Central memory CD4-positive, alpha-beta T cell (primary cell): ENCODE data around the gene TNS1.

Experiments
- DNase-seq: peaks from one replicate; pipeline ENCODE4 v3.0.0; 2022

TNS1 gene

DNA sequence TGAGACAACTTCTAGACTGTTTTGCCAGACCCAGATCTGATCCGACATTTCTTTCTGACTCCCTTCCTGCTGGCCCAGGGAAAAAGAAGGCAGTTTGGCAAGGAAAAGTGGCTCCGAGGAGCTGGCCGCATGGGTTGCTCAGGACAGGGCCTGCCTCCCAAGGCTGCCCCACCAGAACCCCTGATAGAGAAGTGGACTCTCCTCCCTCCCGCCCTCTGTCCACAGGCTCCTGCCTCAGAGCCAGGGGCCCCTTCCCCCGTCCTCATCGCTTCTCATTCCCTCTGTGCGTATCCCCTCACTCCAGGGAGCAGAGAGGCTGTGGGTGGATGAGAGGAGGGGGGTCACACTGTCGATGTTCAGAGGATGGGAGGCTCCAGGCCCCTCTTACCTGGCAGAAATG is 110.2 kb downstream of the TNS1 start:
- no peak for DNase-seq

DNA sequence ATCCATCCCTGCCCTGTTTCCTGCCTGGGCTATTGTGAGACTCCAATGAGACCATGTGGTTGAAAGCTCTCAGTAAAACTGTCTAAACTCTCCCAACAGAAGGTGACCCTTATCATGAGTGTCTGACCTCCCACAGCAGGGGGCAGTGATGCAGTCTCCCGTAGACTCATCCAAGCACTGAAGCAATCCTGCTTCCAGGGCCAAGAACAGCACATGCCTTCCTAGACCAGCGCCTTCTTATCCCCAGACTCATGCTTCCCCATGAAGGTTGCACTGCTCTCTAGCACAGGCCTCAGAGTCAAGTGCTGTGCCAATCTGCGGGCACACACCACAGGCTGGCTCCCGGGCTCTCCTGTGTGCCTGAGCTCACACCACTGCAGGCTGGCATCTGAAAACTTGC is 112.3 kb downstream of the TNS1 start:
- no peak for DNase-seq

DNA sequence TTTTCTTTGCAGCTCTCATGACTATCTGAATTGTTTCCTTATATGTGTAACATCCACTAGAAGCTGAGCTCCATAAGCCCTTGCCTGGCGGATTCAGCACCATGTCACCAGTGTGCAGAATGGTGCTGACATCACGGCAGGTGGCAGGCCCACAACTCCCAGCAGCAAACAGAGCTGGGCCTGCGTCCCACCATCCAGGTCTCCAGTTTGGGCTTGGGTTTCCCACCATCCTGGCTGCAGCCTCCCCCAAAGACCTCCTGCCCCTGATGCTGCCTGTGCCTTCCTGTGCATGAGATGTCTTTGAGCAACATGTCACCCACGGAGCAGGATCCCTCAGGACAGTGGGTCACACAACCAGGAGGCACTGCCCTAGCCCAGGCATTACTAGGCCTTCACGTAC is 113.1 kb downstream of the TNS1 start:
- DNase-seq, result no peak

DNA sequence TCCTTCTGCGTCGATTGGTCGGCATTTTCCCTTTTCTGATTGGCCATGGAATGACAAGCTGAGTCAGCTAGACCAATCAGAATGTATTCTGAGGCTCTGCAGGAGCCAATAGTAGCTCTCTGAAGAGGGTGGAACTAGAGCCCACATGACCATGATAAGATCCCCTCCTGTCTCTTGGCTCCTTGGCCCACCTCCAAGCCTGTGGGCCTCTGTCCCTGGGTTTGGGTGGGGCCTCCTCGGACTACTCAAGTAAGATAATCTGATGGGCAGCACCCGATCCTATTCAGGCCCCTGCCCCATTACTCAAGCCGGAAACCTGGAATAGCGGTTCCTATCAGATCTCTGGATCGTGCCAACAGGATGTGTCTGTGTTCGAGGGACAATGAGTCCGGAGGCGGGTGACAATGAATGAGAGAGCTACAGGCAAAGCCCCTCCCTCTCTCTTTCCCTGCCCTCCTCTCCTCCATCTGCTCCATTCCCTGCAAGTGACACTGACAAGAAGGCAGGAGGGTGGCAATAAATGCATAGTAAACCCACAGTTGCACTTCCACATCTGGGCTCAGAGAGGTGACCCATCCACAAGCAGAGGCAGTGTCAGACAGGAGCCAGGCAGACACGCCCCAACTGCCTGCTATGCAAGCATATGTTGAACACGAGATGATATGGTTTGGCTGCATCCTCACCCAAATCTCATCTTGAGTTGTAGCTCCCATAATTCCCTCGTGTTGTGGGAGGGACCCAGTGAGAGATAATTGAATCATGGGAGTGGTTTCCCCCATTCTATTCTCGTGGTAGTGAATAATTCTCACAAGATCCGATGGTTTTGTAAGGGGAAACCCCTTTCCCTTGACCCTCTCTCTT is 114.7 kb downstream of the TNS1 start:
- DNase-seq, result no peak

DNA sequence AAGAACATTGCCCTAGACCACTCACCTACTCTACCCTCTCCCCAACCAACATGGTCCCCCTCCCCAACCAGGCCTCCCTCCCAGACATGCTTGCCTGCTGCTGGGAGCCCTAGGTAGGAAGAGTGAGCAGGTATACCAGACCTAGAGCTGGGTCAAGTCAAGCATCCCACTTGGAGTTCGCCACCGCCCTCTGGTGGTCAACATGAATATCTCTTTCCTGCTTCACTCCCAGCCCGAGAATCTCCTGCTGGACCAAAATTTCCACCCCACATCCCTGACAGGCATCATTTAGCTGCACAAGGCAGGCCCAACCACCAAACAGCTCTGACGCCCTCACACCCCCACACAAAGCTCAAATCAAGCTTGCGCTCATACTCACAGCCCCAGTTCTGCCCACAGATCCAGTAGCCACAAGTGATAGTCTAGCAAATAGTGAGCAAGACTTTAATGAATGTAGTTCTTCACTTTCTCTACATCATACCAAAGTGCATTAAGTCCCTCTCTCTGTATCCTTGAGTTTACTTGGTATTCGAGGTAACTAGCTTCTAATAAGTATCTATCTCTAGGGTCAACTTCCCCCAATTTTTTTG is 116.0 kb downstream of the TNS1 start:
- peak; percentile 37 for DNase-seq

DNA sequence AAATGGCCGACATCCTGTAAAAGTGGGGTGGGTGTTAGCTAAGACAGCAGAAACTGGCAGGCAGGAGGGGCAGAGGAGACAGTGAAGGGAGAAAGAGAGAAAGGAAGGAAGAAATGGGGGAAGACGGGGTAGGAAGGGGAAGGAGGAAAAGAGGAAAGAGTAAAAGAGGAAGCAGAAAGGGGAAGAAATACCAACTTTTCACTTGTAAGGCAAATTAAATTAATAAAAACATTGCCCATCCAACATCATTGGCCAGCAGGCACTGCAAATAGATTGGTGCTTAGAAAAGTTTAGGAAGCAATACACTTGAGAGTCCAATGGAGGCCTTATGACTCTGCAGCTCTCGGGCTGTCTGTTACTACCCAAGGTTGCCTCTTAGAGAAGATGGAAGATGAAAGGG is 116.7 kb downstream of the TNS1 start:
- no peak for DNase-seq

DNA sequence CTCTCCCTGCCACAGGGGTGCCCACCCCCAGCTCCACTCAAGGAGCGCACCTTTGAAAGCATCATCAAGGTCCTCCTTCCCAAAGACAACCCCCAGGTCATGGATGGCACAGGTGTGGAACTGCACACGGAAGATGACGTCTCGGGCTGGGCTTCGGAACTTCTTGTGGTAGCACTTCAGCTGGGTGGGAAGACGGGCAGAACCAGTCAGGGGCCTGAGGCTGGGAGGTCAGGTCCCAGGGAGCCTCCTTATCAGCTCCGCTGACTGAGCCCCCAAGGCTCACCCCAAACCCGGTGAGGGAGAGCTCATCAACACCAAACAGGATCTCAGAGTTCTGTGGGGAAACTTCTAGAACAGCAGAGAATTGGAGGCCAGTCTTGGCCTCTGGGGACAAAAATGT is 117.8 kb downstream of the TNS1 start:
- no peak for DNase-seq

DNA sequence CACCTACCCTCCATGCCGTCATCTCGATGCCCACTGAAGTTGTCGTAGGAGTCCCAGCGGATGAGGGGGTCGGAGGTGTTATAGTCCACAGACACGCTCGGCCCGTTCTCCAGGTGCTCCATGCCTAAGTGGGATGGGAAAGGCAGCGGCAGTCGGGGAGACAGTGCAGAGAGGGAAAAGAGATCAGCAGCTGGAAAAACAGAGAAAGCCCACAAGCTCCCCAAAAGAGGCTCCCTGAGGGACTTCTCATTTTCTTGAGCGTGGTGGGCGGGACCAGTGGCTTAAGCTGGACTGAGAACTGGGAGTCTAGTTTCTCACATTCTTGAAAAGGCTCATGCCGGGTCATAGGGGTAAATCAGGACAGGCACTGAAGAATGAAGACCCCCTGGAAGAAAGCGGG is 121.9 kb downstream of the TNS1 start:
- no peak for DNase-seq

DNA sequence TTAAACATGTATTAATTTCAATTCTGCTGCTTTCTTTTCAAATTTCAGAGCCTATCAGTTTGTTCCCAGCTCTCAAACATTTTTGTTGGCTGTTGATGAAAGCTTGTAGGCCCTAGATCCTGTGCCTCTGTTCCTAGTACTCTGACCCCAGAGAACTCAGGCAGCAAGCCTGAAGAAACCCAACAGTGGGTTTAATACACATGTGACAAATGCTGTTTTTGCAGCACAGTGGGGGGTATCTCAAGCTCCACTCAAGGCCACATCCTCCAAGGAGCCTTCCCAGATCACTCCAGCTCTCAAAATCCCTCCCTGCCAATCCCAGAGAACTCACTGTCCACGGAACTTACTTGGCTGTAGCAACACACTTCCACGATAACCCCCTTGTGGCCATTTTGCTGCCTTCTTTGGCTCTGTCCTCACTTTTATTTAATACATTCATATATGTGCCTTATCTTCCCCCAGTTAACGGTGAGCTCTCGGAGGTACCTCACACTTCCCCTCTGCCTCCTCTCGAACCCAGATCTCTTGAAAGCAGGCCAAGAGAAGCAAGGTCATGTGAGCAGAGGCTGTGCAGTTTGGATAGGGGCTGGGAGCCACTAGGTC is 122.4 kb downstream of the TNS1 start:
- DNase-seq, result no peak

DNA sequence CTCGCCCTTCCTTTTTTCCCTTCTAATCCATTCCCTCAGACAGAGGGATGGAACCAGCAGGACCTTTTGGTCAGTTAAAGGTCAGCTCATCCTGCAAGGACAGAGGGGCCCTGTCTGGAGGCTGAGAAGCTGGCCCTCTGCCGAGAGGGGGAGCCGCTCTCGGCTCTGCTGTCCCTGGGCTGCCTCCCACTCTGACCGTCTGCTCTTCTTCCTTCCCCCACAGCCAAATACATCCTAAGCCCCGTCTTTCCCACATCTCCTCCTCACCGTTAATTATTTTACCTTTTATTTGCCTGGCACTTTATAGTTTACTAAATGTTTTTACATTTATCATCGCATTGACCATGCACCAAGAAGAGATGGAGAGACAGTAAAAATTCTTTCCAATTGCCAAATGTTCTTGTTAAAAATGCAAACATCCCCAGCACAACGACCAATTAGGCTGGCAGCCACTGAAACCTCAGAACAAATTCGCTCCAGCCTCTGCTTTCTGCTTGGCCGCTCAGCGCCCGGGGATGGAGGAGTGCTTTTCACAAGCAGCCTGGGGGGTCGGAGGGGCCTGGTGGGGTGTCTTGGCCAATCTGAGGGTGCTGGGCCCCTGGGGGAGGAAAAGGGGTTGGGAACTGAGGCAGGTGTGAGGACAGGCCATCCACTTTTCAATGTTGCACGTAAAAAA is 123.7 kb downstream of the TNS1 start:
- DNase-seq, result no peak

DNA sequence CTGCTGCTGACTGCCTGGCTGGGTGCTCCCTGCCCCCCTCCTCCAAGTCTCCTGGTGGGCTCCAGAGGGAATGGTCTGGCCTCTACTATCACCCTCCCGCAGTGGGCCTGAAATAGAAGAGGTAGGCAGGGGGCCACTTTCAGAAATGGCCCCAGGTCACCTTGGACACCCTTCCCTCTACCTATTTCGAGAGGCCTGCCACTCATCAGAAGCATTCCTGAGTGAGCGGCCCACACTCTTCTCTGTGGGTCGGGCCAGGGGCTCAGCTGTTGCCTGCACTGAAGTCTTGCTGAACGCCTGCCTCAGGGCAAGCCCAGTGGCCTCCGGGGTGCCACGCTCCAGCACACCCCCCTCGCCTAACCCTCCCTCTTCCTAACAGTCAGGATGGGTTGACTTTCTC is 124.9 kb downstream of the TNS1 start:
- DNase-seq, result no peak

DNA sequence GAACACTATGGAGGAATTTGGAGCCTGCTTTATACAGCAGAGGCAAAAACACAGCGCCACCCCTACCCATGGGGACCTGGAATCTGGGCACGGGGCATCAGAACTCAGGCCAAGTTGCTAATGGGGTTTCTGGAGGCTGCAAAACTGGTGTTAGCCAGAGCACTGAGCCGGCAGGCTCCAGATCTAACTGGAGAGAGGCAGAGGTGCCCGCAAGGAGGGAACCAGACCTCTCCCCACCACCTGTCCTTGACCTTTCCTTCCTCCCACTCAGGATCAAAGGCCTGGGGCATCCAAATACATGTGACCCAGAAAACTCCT is 126.6 kb downstream of the TNS1 start:
- DNase-seq, result no peak

DNA sequence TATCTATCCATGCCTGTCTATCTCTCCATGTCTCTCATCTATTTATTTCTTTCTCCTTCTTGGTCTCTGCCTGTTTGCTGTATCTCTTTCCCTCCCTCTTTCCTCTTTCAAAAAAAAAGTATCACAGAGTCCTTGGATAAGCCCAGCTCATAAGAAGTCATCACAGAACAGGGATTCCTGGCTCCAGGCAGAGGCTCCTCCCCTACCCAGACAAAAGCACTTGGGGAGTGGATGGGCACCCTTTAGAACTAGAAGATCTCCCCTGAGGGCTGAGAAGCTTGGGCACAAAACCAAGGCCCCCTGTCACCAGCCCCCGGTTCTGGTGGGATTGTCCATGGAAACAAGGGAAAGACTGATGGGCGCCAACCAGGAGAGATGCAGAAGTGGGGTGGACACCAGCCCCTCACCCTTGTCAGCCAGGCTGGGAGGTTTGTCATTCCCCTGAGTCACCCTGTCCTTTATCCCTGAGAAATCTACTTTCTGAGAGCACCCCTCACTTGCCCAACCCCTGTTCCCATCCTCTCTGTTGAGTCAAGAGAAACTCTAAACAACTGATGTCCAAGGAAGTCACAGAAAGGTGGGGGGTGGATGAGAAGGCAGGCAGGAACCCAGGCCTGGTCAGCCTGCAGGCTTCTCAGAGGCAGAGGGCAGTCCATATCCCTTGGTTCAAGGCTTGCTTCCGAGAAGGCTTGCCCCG is 127.1 kb downstream of the TNS1 start:
- no peak for DNase-seq

DNA sequence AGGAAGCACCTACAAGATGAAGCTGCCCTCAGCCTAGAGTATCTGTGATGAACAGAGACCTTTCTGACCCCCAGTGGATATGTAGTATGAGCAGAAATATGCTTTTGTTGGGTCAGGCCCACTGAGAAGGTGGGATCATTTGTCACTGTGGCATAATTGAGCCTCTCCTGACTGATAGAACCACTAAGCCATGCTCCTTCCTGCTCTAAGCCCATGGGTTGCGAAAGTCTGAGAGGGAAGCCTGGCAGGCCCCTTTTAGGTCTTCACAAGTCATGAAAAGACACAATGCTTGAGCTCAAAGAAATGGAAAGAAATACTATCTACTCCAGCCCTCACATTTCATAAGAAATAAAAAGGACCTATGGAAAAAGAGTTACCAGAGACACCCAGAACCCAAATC is 127.7 kb downstream of the TNS1 start:
- DNase-seq, result no peak

DNA sequence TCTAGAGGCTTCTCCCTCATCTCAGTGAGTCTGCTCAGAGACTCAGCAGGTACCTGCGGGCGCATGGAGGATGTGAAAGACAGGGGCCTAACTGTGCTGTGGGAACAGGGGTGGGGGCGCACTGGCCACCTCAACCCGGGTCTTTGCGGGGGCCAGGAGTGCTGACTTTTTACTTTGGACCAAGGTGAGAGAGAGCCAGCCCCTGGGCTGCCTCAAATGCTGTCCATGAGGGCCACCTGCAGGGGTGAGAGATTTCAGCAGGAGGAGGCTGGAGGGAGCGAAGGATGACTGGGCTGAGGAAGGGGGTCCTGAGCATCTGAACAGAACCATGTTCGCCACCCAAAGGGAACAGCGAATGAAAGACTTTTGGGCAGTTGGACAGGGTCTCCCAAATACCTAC is 129.4 kb downstream of the TNS1 start:
- no peak for DNase-seq

DNA sequence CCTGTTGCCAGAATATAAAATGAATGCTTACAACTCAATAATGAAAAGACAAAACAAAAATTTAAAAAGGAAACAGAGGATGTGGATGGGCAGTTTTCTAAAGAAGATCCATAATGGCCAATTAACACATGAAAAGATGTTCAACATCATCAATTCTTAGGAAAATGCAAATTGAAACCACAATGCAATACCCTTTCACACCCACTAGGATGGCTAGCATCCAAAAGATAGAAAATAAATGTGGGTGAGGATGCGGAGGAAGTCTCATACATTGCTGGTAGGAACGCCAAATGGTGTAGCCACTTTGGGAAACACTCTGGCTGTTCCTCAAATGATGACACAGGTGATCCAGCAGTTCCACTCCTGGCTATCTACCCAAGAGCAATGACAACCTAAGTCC is 130.5 kb downstream of the TNS1 start:
- no peak for DNase-seq

DNA sequence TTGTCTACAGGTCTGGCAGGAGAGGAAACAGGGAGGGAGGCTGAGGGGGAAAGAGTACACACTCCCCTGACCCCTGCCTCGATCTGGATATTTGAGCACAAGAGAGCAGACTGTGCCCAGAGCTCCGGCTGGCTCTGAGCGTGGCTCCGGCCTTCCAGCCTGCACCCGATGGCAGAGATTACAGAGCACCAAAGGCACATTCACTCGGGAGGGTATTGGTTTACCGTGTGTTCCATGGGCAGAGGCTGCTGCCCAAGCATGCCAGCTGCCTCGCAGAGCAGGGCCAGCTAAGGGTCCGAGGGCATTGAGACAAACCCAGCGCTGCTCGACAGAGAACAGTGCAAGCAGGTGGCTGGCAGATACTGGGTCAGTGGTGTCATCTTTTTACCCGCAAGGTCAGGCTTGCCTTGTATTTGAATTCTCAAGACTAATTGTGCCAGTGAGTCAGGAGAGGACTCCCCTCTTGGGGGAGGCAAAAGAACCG is 132.2 kb downstream of the TNS1 start:
- DNase-seq, result no peak

DNA sequence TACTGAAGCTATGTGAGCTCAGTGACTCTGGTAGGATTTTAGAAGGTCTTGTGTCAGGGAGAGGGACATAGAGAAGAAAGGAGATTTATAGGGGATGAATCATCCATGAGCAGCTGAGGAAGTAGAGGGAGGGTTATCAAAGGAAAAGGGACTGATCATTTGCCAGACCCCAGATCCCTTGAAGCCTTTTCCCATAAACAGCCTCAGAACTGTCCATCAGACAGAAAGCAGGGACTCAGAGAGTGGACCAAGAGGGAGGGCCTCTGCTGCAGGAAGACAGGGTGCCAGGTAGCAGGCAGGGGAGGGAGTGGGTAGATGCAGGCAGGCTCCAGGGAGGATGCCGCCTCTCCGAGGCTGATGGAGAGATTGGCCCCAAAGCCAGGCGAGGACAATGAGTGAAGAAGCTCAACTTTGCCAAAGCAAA is 133.9 kb downstream of the TNS1 start:
- no peak for DNase-seq

DNA sequence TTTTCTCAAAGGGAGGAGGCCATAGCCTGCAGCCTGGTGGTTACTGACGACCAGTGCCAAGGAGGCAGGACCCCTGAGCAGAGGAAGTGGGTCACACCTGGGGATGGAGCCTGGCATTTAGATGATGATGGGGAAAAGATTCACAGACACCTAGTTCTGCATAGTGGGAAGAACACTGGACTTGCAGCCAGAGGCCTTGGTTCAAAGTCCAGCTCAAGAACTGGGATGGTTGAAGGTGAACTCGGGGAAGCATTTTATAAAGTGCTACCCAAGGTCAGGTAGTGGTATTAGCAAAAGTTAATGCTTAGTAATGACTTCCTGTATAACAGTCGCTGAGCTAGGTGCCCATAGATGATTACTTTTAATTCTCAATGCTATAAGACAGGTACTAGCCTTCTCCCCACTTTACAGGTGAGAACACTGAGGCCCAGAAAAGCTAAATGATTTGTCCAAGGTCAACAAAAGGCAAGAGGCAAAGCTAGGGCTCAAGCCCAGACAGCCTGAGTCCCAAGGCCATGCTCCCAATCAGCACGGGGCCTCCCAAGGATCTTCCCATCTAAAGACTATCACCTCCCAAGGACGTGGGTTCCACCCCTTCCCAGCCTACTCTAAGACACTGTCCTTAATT is 134.4 kb downstream of the TNS1 start:
- no peak for DNase-seq

DNA sequence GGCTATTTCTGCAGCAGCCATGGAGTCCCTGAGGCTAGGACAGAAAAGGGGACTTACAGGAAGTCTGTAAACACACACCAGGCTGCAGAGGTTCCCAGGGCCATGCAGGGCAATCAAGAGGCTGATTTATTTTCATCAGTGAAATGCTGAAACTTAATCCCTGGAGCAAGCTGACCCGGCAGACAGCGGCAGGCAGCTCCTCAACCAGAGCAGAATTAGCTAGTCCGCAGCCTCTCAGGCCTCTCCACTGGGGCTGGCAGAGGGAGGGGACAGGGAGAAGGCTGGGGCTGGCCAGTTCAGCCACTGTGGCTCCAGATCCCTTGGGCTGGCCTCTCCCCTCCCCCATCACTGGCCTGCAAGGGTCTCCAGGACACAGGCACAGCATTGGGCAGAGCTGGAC is 136.3 kb downstream of the TNS1 start:
- DNase-seq, result no peak

DNA sequence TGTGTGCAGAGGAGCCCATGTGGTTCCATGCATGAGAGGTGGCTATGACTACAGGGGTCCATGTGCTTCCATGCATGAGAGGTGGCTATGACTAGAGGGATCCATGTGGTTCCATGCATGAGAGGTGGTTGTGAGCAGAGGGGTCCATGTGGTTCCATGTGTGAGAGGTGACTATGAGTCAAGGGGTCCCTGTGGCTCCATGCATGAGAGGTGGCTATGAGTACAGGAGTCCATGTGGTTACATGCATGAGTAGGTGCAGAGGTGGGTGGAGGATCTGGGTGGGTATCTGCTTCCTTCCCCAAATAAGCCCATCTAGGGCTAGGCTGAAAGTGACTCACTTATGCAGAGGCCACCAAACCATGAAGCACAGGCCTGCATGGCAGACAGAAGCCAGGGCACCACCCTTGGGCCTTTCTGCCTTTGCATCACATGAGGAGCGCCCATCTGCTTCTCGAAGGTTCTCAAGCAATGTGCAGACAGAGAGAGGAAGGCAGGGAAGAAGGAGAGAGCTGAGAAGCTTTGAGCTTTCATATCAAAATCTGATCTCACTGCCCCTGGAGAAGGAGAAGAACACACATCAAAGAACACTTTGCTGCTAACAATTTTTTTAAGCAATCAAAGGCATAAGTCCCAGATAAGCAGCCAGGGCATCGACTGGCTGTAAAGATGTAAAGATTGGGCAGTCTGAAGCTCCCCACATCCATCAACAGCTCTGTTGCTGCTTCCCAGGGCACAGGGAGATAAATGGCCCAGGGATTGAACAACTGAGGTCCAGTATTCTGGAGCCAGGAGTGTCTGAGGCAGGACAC is 137.6 kb downstream of the TNS1 start:
- DNase-seq, result no peak

DNA sequence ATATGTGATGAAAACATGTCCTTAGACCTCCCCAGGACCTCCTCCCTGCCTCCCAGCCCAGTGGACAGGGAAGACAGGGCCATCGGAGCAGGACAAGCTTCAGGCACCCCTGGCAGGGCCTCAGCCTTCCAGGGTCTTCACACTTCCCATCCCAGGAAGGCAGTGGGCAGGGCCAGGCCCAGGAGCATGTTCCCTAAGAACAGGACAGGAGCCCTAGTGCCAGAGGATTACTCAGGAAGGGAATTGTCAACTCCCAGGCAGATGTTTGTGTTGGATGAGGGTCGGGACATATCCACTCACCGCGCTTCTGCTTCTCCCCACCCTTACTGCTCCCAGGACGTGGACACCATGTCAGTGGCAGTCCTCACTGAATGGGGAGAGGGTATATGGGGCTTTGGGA is 138.9 kb downstream of the TNS1 start:
- DNase-seq, result no peak
